Measurements from ENCODE around the gene INTS13. TPM values are rescaled to one million over a fixed set of nuclear protein-coding genes. Genes with fewer than 3 reads are reported as not detected.

Gene INTS13
- total and polyA plus RNA-seq, 5 experiments from 2014 or later: 13.3 to 26.2 (median 18.3) TPM

- H3K9me3 Mint-ChIP-seq: peaks cover 0 to 2% (median under 1%) of the 10 kb centered on the region in 9 donors
- H3K27me3 Mint-ChIP-seq: no peaks in the 10 kb centered on the region
- peak overlapping the region in 3 of 10 donors; percentile 32 to 51 (median 34) for H3K4me3 Mint-ChIP-seq
- peaks cover 14 to 59% (median 49%) of the 10 kb centered on the region in 4 donors for H3K4me1 Mint-ChIP-seq
- ATAC-seq (no peak), DNase-seq (no peak)
- H3K27ac Mint-ChIP-seq: peak overlapping the region in 4 of 10 donors; percentile 39 to 80 (median 69)
- POLR2A ChIA-PET: no interaction called here
- H3K36me3 Mint-ChIP-seq: peaks cover 12 to 69% (median 26%) of the 10 kb centered on the region in 3 donors
These were observed 15.7 kb upstream of the INTS13 start for GRCh38 chr12:26953447-26953846.

GRCh38 chr12:26948309-26948708, 10.5 kb upstream of the INTS13 start:
- Mint-ChIP-seq H3K4me3 (no peak overlapping the region), H3K27me3 (no peaks in the 10 kb centered on the region), H3K36me3 (peaks cover 10 to 50% (median 29%) of the 10 kb centered on the region in 3 donors), H3K9me3 (peaks cover 0 to 15% (median 7%) of the 10 kb centered on the region in 9 donors), H3K4me1 (peaks cover 18 to 79% (median 60%) of the 10 kb centered on the region in 4 donors), H3K27ac (peak overlapping the region in 3 of 10 donors; percentile 27 to 63 (median 53))
- no peak for ATAC-seq
- POLR2A ChIA-PET: no interaction called here
- no peak for DNase-seq

GRCh38 chr12:26941215-26941594, 3.4 kb upstream of the INTS13 start:
- no peaks in the 10 kb centered on the region for H3K27me3 Mint-ChIP-seq
- no peak for ATAC-seq
- POLR2A ChIA-PET: interaction anchor here (1.7 kb wide), 1 partner anchor 81 kb away, joined by 5 read pairs; the partner anchor contains the start of gene MED21
- peak overlapping the region; percentile 83 to 100 (median 94) for H3K4me3 Mint-ChIP-seq
- peak overlapping the region; percentile 84 to 100 (median 95) for H3K27ac Mint-ChIP-seq
- H3K9me3 Mint-ChIP-seq: peaks cover 0 to 4% (median 0%) of the 10 kb centered on the region in 9 donors
- peaks cover 4 to 8% (median 7%) of the 10 kb centered on the region in 3 donors for H3K36me3 Mint-ChIP-seq
- peak in 3 of 10 donors; percentile 32 to 39 (median 39) for DNase-seq
- peaks cover 17 to 76% (median 64%) of the 10 kb centered on the region in 4 donors for H3K4me1 Mint-ChIP-seq

- POLR2A ChIA-PET: no interaction called here
- H3K27ac Mint-ChIP-seq: peak overlapping the region; percentile 71 to 100 (median 99)
These were observed 2.9 kb upstream of the INTS13 start for GRCh38 chr12:26940516-26941214.

GRCh38 chr12:26939953-26940352, 2.2 kb upstream of the INTS13 start:
- Mint-ChIP-seq H3K4me3 (peak overlapping the region; percentile 90 to 100 (median 94)), H3K9me3 (no peaks in the 10 kb centered on the region), H3K36me3 (peaks cover 0 to 7% (median 2%) of the 10 kb centered on the region in 3 donors), H3K27ac (peak overlapping the region; percentile 24 to 100 (median 99)), H3K27me3 (no peaks in the 10 kb centered on the region), H3K4me1 (peaks cover 19 to 78% (median 68%) of the 10 kb centered on the region in 4 donors)
- POLR2A ChIA-PET: no interaction called here
- peak in 1 of 10 donors; percentile 6 for DNase-seq
- no peak for ATAC-seq

More at GRCh38 chr12:26940516-26941214, 2.9 kb upstream of the INTS13 start:
- peak overlapping the region; percentile 83 to 100 (median 94) for H3K4me3 Mint-ChIP-seq
- ATAC-seq (peak in 1 of 2 donors; percentile 6), DNase-seq (peak in 6 of 10 donors; percentile 12 to 43 (median 24))
- H3K36me3 Mint-ChIP-seq: peaks cover 0 to 7% (median 4%) of the 10 kb centered on the region in 3 donors
- no peaks in the 10 kb centered on the region for H3K9me3 Mint-ChIP-seq
- H3K4me1 Mint-ChIP-seq: peaks cover 18 to 76% (median 64%) of the 10 kb centered on the region in 4 donors
- no peaks in the 10 kb centered on the region for H3K27me3 Mint-ChIP-seq

DNA sequence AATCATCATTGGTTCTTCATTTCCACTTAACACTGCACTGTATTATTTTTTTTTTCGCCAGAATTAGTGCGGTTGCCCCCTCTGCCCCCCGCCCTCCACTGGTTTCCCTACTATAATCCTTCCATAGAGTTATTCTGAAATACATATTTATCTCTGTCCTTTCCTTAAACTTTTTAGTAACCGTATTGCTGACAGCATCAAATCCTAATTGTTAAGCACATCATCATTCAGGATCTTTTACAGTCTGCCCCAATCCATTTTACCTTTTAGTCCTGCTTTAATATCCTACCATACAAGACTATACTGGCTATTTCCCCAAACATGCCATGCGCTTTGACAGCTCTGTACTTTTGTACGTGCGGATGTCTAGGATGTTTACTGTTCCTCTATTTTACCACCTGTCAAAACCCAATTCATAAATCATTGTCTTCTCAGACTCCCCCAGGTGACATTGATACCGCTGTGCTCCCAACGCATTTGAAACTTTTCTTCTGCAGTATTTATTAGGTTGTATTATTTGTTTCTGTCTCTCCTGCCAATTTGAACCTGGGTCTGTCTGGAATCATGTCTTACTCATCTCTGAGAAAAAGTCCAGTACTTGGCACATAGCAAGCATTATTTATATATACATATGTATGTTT, 1.5 kb upstream of the INTS13 start:
- POLR2A ChIA-PET: interaction anchor here (1.1 to 1.6 kb wide), 4 partner anchors 13 to 107 kb away, joined by 4 to 9 read pairs (median 6); partner anchors contain the start of genes ITPR2 and TM7SF3
- peaks cover 22 to 84% (median 72%) of the 10 kb centered on the region in 4 donors for H3K4me1 Mint-ChIP-seq
- DNase-seq: peak in 3 of 10 donors; percentile 10 to 20 (median 16)
- no peaks in the 10 kb centered on the region for H3K27me3 Mint-ChIP-seq
- peak overlapping the region; percentile 90 to 100 (median 94) for H3K4me3 Mint-ChIP-seq
- H3K27ac Mint-ChIP-seq: peak overlapping the region; percentile 90 to 100 (median 99)
- H3K36me3 Mint-ChIP-seq: peaks cover 0 to 7% (median 6%) of the 10 kb centered on the region in 3 donors
- no peaks in the 10 kb centered on the region for H3K9me3 Mint-ChIP-seq
- ATAC-seq: no peak

DNA sequence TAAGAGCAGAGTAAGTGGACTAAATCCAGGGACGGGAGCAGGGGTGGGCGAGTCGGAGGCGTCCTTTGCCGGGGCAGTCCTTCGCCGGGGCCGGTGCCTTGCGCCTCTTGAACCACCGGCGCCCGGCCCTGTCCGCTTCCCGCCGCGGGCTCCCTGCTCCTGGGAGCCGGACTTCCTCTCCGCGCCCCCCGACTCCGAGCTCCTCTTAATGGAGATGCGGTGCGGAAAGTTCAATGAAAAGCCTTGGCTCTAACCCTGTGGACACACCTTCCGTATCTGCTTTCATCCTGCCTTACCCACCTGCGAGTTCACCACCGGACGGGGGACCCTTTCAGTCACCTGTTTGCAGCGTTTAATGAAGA, 901 bp upstream of the INTS13 start:
- DNase-seq (peak in 6 of 10 donors; percentile 4 to 59 (median 18)), ATAC-seq (peak; percentile 7 to 14)
- peak overlapping the region; percentile 90 to 100 (median 94) for H3K4me3 Mint-ChIP-seq
- POLR2A ChIA-PET: interaction anchor here (0.8 to 1.6 kb wide), 6 partner anchors 13 to 107 kb away, joined by 3 to 9 read pairs (median 6); partner anchors contain the start of genes ITPR2, MED21 and TM7SF3
- H3K9me3 Mint-ChIP-seq: no peaks in the 10 kb centered on the region
- peaks cover 22 to 81% (median 68%) of the 10 kb centered on the region in 4 donors for H3K4me1 Mint-ChIP-seq
- peak overlapping the region; percentile 90 to 100 (median 99) for H3K27ac Mint-ChIP-seq
- peaks cover 0 to 10% (median 7%) of the 10 kb centered on the region in 3 donors for H3K36me3 Mint-ChIP-seq
- no peaks in the 10 kb centered on the region for H3K27me3 Mint-ChIP-seq

DNA sequence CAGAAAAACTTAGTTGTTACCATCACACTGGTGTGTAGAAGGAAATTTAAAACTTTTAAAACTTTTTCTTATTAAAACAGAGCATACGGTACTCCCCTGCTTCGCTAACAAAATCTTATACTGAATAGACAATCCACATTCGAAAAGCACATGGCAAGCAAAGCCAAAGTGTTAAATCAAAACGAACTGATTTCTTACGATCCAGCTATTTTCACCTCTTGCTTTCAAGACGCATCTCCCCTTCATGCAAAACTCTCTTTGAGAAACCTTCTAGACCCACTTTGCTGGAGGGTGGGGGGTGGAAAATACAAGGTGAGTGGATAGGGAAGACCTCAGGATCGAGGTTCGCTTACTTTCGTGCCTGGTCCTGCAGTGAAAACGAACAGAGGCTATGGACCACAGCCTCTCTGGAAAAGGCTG, 328 bp downstream of the INTS13 start:
- Mint-ChIP-seq H3K36me3 (peaks cover 0 to 20% (median 7%) of the 10 kb centered on the region in 3 donors), H3K27me3 (no peaks in the 10 kb centered on the region), H3K27ac (peak overlapping the region; percentile 90 to 100 (median 99)), H3K9me3 (no peaks in the 10 kb centered on the region), H3K4me3 (peak overlapping the region; percentile 90 to 100 (median 94)), H3K4me1 (peaks cover 28 to 81% (median 67%) of the 10 kb centered on the region in 4 donors)
- no peak for DNase-seq
- POLR2A ChIA-PET: interaction anchor here (1.0 to 1.2 kb wide), 2 partner anchors 77 to 105 kb away, joined by 3 read pairs; partner anchors contain the start of gene TM7SF3
- ATAC-seq: no peak

- DNase-seq (peak in 3 of 10 donors; percentile 4 to 40 (median 15)), ATAC-seq (no peak)
- POLR2A ChIA-PET: interaction anchor here (1.0 to 1.2 kb wide), 2 partner anchors 77 to 105 kb away, joined by 3 read pairs; partner anchors contain the start of gene TM7SF3
- Mint-ChIP-seq H3K4me3 (peak overlapping the region; percentile 90 to 100 (median 94)), H3K27ac (peak overlapping the region; percentile 90 to 100 (median 99)), H3K27me3 (no peaks in the 10 kb centered on the region), H3K36me3 (peaks cover 0 to 26% (median 7%) of the 10 kb centered on the region in 3 donors), H3K4me1 (peaks cover 25 to 81% (median 66%) of the 10 kb centered on the region in 4 donors), H3K9me3 (no peaks in the 10 kb centered on the region)
These were observed 980 bp downstream of the INTS13 start for GRCh38 chr12:26936559-26937442.

GRCh38 chr12:26935636-26936378, 2.0 kb downstream of the INTS13 start:
- no peaks in the 10 kb centered on the region for H3K9me3 Mint-ChIP-seq
- H3K27ac Mint-ChIP-seq: peak overlapping the region; percentile 35 to 99 (median 71)
- POLR2A ChIA-PET: no interaction called here
- no peaks in the 10 kb centered on the region for H3K27me3 Mint-ChIP-seq
- H3K36me3 Mint-ChIP-seq: peaks cover 0 to 34% (median 7%) of the 10 kb centered on the region in 3 donors
- H3K4me3 Mint-ChIP-seq: peak overlapping the region; percentile 65 to 100 (median 93)
- ATAC-seq (no peak), DNase-seq (no peak)
- H3K4me1 Mint-ChIP-seq: peaks cover 25 to 73% (median 60%) of the 10 kb centered on the region in 4 donors

DNA sequence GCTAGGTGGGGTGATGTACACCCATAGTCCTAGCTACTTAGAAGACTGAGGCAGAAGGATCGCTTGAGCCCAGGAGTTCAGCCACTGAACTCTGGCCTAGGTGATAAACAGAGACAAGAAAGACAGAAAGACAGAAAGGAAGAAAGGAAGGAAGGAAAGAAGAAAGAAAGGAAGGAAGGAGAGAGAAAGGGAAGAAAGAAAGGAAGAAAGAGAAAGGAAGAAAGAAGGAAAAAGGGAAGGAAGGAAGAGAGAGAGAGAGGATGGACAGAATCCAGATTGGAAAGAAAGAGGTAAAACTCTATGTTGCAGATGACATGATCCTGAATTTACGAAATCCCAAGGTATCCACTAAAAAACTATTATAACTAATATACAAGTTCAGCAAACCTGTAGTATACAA, 8.2 kb downstream of the INTS13 start:
- Mint-ChIP-seq H3K4me3 (no peak overlapping the region), H3K27ac (peak overlapping the region in 3 of 10 donors; percentile 28 to 70 (median 68)), H3K36me3 (peaks cover 4 to 77% (median 14%) of the 10 kb centered on the region in 3 donors), H3K9me3 (no peaks in the 10 kb centered on the region), H3K4me1 (peaks cover 14 to 39% (median 29%) of the 10 kb centered on the region in 4 donors), H3K27me3 (no peaks in the 10 kb centered on the region)
- POLR2A ChIA-PET: no interaction called here
- ATAC-seq (no peak), DNase-seq (no peak)

Measured in naive thymus-derived CD8-positive, alpha-beta T cell (primary cell).